Nucleus accumbens (tissue), 56 donors: ENCODE measurements around the gene CANT1.
A peak's percentile ranks its signal among the peaks of the same experiment; 100 is the strongest.

ENCODE experiments used
- DNase-seq, 56 donors: peaks; one replicate each; lab custom pipeline; 2025; lab: John Stamatoyannopoulos, UW

Gene CANT1

GRCh38 chr17:78981010-78981888, 28.3 kb downstream of the CANT1 start:
- DNase-seq, result no peak

- DNase-seq, result no peak
Measured at GRCh38 chr17:78980624-78980972, 29.0 kb downstream of the CANT1 start.

GRCh38 chr17:78979780-78980623, 29.6 kb downstream of the CANT1 start, which contains the start of gene LGALS3BP:
TSS of gene LGALS3BP (minus strand) at chr17:78979923. CDS start at chr17:78977191, 2,732 bp downstream.
- peak in 53 of 56 donors; percentile 40 to 88 (median 75) for DNase-seq

- DNase-seq, result peak in 1 of 56 donors; percentile 23
Measured at GRCh38 chr17:78977997-78978973, 31.3 kb downstream of the CANT1 start.

GRCh38 chr17:78977681-78977943, 32.0 kb downstream of the CANT1 start:
- DNase-seq, result no peak

GRCh38 chr17:78976907-78977680, 32.5 kb downstream of the CANT1 start:
- DNase-seq, result no peak

GRCh38 chr17:78974635-78975591, 34.7 kb downstream of the CANT1 start:
- peak in 9 of 56 donors; percentile 17 to 55 (median 30) for DNase-seq

- no peak for DNase-seq
Measured at GRCh38 chr17:78973792-78974520, 35.6 kb downstream of the CANT1 start.

GRCh38 chr17:78973196-78973595, 36.4 kb downstream of the CANT1 start:
- DNase-seq, result no peak

- no peak for DNase-seq
Measured at GRCh38 chr17:78972507-78973105, 37.0 kb downstream of the CANT1 start.

GRCh38 chr17:78971756-78972506, 37.6 kb downstream of the CANT1 start:
- DNase-seq, result no peak

- DNase-seq, result peak in 52 of 56 donors; percentile 8 to 90 (median 62)
Measured at GRCh38 chr17:78970834-78971755, 38.5 kb downstream of the CANT1 start.

GRCh38 chr17:78969865-78970264, 39.7 kb downstream of the CANT1 start:
- DNase-seq, result no peak

- no peak for DNase-seq
Measured at GRCh38 chr17:78967782-78968362, 41.7 kb downstream of the CANT1 start.
